ENCODE measurements around the gene GABRG3. TPM values are rescaled to one million over a fixed set of nuclear protein-coding genes. Genes with fewer than 3 reads are reported as not detected.

The GABRG3 gene
- total and polyA plus RNA-seq, 9 of the 15 experiments (the other 6 are each of a cell fraction or from before 2014, with no cell fraction given), result 4.0 to 15.1 (median 11.2) TPM

GRCh38 chr15:27468151-27468591 is 497.2 kb downstream of the GABRG3 start (continued):
- TF ChIP-seq EWSR1 (IDR thresholded peaks at IDR 0.05; ENCODE audit: borderline replicate concordance, low read depth, partially characterized antibody) (no peak), GATA2 (CRISPR knock-in tag; IDR thresholded peaks at IDR 0.05) (no peak; the same call in 1 of the 2 replicates), HDAC3 (IDR thresholded peaks at IDR 0.05; ENCODE audit: borderline replicate concordance, partially characterized antibody) (peak; percentile 46), FUS (optimal IDR thresholded peaks at IDR 0.05; ENCODE audit: low read depth, low read length) (no peak), DIDO1 (tag; IDR thresholded peaks at IDR 0.05; ENCODE audit: low read depth) (no peak), ARID3B (CRISPR knock-in tag; IDR thresholded peaks at IDR 0.05; ENCODE audit: borderline replicate concordance) (no peak), EGR1 (conservative IDR thresholded peaks at IDR 0.05) (0 out of 2 replicates have a peak, but pooled peaks have one; percentile 18), ZNF354B (CRISPR knock-in tag; IDR thresholded peaks at IDR 0.05) (no peak), SP1 (CRISPR knock-in tag; IDR thresholded peaks at IDR 0.05) (no peak), SRF (CRISPR knock-in tag; IDR thresholded peaks at IDR 0.05) (peak in 1 of 2 experiments; percentile 48; a peak in 1 of 4 replicates), CREB5 (CRISPR knock-in tag; IDR thresholded peaks at IDR 0.05) (no peak), AFF4 (CRISPR knock-in tag; IDR thresholded peaks at IDR 0.05) (no peak), MAZ (CRISPR knock-in tag; conservative IDR thresholded peaks at IDR 0.05 in 1 of 2, IDR thresholded peaks at IDR 0.05 in 1 of 2) (peak in 1 of 2 experiments; percentile 58; a peak in 2 of 4 replicates), SETDB1 (IDR thresholded peaks at IDR 0.05; ENCODE audit: low read length) (no peak), ZNF253 (CRISPR knock-in tag; conservative IDR thresholded peaks at IDR 0.05) (no peak), NFATC3 (IDR thresholded peaks at IDR 0.05) (no peak), SREBF2 (CRISPR knock-in tag; IDR thresholded peaks at IDR 0.05) (no peak), CHD1 (IDR thresholded peaks at IDR 0.05; ENCODE audit: low read length) (no peak), ZNF778 (CRISPR knock-in tag; IDR thresholded peaks at IDR 0.05) (no peak), ZNF408 (CRISPR knock-in tag; IDR thresholded peaks at IDR 0.05; ENCODE audit: low read depth) (no peak), ZNF57 (CRISPR knock-in tag; IDR thresholded peaks at IDR 0.05) (no peak), CTBP1 (IDR thresholded peaks at IDR 0.05; ENCODE audit: borderline replicate concordance) (peak; percentile 81), KLF1 (tag; IDR thresholded peaks at IDR 0.05) (no peak), CEBPB (tag; IDR thresholded peaks at IDR 0.05) (no peak)

All from K562 (cell line).